NCI-H748 treated with DMSO at 0.1 percent for 48 hours (cell line): Measurements from ENCODE around the gene BRSK2.

Experiments
- DNase-seq: peaks from one replicate; lab custom pipeline; 2025; lab: John Stamatoyannopoulos, UW

Gene BRSK2

GRCh38 chr11:1437500-1437899 is 47.8 kb downstream of the BRSK2 start:
- no peak for DNase-seq

- no peak for DNase-seq
Observed at GRCh38 chr11:1438261-1438966, 48.7 kb downstream of the BRSK2 start.

GRCh38 chr11:1438967-1439330 is 49.2 kb downstream of the BRSK2 start:
- no peak for DNase-seq

GRCh38 chr11:1439341-1439740 is 49.6 kb downstream of the BRSK2 start:
- DNase-seq = no peak

- no peak for DNase-seq
Observed at GRCh38 chr11:1440066-1440465, 50.3 kb downstream of the BRSK2 start.

- DNase-seq = no peak
Observed at GRCh38 chr11:1440496-1440895, 50.8 kb downstream of the BRSK2 start.

- no peak for DNase-seq
Observed at GRCh38 chr11:1442163-1442562, 52.4 kb downstream of the BRSK2 start.

GRCh38 chr11:1442807-1443366 is 53.2 kb downstream of the BRSK2 start:
- no peak for DNase-seq

- no peak for DNase-seq
Observed at GRCh38 chr11:1443737-1444136, 54.0 kb downstream of the BRSK2 start.

- DNase-seq = no peak
Observed at GRCh38 chr11:1444321-1444720, 54.6 kb downstream of the BRSK2 start.

- no peak for DNase-seq
Observed at GRCh38 chr11:1444823-1445422, 55.2 kb downstream of the BRSK2 start.

- DNase-seq = no peak
Observed at GRCh38 chr11:1445741-1446445, 56.2 kb downstream of the BRSK2 start.

GRCh38 chr11:1446623-1447022 is 56.9 kb downstream of the BRSK2 start:
- no peak for DNase-seq

- no peak for DNase-seq
Observed at GRCh38 chr11:1447845-1448825, 58.4 kb downstream of the BRSK2 start.

GRCh38 chr11:1448882-1449281 is 59.1 kb downstream of the BRSK2 start:
- DNase-seq = no peak

- DNase-seq = no peak
Observed at GRCh38 chr11:1449490-1450243, 59.9 kb downstream of the BRSK2 start.

- no peak for DNase-seq
Observed at GRCh38 chr11:1450344-1450875, 60.7 kb downstream of the BRSK2 start.

- no peak for DNase-seq
Observed at GRCh38 chr11:1450949-1451710, 61.4 kb downstream of the BRSK2 start.

GRCh38 chr11:1451781-1452470 is 62.2 kb downstream of the BRSK2 start:
- DNase-seq = no peak
